ENCODE data around the gene ETFDH.

DNA sequence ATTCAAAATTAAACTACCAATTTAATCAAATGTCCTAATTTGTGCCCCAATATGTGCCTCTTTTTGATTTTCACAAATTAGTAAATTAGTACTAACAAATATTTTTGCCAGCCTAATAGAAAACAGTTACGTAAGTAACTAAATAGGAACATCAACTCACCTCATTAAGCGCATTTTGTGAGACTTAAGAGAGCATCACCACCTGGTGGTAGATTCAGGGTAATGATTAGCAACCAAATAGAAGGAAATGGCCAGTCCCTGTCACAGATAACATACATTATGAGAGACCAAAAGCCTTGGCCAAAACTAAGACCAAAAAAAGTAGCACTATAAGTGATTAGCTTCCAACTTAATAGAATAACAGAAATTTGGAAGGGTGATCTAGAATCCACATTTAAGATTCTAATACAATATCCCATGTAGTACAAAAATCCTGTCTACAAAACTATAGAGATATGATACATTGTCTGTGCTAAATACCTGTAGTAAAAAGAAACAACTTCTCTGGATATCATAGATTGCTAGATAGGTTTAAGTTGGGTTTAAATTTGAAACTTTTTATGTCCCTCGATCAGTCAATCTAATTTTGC is 47.1 kb upstream of the ETFDH start:
- TF ChIP-seq, protein P1, sequence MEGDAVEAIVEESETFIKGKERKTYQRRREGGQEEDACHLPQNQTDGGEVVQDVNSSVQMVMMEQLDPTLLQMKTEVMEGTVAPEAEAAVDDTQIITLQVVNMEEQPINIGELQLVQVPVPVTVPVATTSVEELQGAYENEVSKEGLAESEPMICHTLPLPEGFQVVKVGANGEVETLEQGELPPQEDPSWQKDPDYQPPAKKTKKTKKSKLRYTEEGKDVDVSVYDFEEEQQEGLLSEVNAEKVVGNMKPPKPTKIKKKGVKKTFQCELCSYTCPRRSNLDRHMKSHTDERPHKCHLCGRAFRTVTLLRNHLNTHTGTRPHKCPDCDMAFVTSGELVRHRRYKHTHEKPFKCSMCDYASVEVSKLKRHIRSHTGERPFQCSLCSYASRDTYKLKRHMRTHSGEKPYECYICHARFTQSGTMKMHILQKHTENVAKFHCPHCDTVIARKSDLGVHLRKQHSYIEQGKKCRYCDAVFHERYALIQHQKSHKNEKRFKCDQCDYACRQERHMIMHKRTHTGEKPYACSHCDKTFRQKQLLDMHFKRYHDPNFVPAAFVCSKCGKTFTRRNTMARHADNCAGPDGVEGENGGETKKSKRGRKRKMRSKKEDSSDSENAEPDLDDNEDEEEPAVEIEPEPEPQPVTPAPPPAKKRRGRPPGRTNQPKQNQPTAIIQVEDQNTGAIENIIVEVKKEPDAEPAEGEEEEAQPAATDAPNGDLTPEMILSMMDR (IDR thresholded peaks at IDR 0.05), result peak; percentile 83
- no peak for TF ChIP-seq ZFX (IDR thresholded peaks at IDR 0.05; ENCODE audit: borderline replicate concordance)
